SW480 (cell line): Measurements from ENCODE around the gene WDR44.
"Not testable (repeated sequence)": the region's sequence is repeated elsewhere in the genome, so short reads cannot be mapped to it uniquely, and the experiment has no call there.

Source experiments
- DNase-seq: peaks from one replicate; pipeline ENCODE4 v3.0.0-alpha.2; 2016; ENCODE audit warnings: low spot score

Gene WDR44

DNA sequence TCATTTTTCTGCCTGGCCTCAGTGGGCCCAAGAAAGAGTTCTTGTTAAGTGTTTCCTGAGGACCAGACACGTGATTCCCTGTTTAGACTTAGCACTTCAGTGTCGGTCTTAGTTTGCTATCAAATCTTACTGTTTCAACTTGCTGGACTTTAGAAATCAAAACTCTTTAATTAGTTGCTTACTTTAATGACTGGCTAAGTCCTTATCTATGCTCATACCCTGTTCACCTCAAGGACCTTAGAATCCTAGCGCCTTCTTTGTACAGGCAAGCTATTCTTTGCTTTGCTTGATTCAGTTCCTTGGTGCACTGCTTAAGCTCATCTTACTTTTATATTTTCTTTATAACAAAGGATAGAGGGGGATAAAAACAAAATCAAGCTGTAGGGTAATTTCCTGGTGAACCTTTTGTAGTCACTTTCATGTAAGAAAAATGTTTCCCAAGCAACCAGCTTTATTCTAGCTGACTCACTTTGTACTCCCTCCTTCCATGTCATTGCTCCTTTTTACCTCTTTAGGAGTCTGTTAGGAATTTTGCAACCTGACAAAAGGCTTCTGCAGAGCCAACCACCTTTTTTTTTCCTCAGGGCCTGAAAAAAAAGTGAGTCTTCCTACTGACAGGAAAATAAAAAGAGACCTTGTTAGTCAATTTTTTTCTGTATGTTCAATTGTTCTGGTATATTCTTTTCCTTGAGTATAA lies 14.7 kb downstream of the WDR44 start:
- no peak for DNase-seq

DNA sequence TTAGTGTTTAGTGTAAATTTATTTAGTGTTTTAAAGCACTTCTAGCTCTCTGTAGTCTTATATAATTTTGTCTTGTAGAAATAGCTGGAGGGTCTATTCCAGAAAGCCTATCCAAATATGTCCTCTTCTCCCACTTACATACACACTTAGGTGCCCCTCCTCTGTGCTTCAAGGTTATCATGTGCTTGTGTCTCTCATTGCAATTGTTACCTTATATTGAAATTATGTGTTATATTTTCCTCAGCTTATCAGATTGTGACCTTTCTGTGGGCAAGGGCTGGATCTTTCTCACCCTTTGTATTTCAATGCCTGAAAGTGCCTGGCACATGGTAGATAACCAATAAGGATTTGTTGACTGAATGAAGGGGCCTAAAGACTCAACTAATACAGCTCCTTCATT lies 18.4 kb downstream of the WDR44 start:
- no peak for DNase-seq

DNA sequence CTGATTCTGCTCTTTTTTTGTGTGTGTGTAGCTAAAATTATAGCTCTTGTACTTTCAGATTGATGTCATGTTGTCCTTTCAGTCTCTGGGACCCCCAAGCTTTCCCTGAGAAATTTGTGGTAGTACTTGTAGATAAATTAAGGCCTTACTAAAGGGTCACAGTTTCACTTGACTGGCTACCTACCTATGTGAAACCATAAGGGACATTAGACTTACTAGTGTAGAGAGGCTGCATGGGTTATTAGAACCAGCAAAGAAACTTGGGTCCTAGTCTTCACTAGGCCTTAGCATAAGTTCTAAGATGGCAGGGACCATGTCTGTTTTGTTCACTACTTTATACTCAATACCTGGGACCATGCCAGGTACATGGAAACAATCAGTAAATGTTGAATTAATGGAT lies 21.4 kb downstream of the WDR44 start:
- no peak for DNase-seq

DNA sequence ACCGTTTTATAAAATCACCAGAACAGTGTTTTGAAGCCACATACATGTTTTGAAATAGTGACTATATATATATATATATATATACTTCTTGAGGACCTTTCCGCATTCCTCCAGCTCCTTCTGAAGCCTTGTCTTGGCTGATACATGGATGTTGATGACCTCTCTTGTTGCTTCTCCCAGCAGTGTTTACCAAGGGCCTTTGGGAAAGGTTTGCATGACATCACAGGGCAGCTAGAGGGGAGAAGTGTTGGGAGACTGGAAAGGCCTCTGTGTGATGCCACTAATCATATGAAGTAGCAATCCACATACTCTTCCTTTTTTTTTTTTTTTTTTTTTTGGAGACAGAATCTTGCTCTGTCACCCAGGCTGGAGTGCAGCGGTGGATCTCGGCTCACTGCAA lies 22.5 kb downstream of the WDR44 start:
- DNase-seq = no peak

DNA sequence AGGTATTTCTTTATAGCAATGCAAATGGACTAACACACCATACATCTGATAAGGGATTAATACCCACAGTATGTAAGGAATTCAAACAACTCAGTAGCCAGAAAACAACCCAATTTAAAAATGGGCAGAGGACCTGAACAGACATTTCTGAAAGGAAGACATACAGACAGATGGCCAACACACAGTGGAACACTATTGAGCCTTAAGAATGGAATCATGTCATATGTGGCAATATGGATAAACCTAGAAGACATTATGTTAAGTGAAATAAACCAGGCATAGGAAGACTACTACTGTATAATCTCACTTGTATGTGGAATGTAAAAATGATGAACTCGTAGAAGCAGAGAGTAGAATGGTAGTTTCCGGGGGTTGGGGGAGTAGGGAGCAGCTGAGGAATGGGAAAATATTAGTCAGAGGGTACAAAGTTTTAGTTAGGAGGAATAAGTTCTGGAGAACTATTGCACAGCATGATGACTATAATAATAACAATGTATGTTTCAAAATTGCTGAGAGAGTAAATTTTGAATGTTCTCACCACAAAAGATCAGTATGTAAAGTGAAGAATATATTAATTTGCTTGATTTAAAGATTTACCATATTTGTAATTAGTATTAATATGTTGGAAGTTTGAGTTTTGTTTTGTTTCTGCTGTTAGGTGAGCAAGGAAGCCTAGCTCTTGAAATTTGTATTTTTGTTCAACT lies 25.2 kb downstream of the WDR44 start:
- DNase-seq = no peak

DNA sequence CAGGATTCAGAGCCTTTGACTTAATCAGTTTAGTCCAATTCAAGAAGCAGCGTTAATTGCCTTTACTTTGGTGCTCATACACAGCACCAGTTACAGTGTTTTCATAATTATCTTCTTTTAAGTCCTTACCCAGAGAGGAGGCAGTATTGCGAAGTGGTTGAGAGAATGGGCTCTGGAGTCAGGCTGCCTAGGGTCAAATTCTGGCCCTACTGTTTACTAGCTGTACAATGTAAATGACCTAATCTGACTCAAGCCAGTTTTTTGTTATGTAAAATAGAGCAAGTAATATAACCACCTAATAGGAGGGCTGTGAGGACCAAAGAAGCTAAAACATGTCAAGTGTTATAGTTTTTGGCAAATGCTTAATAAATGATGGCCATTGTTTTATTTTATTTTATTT lies 27.6 kb downstream of the WDR44 start:
- no peak for DNase-seq

DNA sequence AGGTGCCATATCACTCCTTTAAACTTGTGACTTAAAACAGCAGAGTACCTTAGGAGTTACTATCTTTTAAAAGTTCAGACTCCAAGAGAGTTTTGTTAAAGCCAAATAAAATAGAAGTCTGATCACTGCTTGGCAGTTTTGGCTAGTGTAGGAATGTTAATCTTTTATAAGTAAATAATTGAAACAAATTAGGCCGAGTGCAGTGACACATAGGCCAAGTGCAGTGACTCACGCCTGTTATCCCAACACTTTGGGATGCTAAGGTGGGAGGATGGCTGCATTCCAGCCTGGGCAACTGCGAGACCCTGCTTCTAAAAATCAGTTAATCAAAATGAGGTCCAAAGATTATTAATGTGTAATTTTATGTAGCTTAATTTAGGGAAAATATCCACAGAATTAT lies 37.2 kb downstream of the WDR44 start:
- no peak for DNase-seq

DNA sequence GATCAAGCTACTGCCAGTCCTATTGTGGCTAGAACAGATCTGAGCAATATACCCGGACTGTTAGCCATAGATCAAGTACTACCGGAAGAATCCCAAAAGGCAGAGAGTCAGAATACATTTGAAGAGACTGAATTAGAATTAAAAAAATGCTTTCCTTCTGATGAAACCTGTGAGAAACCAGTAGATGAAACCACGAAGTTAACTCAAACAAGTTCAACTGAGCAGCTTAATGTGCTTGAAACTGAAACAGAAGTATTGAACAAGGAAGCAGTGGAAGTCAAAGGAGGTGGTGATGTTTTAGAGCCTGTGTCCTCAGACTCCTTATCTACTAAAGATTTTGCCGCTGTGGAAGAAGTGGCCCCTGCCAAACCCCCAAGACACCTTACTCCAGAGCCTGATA lies 46.8 kb downstream of the WDR44 start:
- no peak for DNase-seq

DNA sequence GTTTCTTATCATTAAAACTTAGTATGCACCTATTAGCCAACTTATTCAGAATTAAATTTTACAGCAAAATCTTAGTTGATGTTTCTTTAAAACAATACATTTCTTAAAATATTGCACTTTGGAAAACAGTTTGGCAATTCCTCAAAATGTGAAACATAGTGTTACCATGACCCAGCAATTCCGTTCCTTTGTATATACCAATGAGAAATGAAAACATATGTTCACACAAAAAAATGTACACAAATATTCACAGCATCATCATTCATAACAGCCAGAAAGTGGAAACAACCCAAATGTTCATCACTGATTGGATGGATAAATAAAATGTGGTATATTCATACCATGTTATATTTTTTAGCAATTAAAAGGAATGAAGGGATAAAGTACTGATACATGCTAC lies 50.2 kb downstream of the WDR44 start:
- DNase-seq = no peak

DNA sequence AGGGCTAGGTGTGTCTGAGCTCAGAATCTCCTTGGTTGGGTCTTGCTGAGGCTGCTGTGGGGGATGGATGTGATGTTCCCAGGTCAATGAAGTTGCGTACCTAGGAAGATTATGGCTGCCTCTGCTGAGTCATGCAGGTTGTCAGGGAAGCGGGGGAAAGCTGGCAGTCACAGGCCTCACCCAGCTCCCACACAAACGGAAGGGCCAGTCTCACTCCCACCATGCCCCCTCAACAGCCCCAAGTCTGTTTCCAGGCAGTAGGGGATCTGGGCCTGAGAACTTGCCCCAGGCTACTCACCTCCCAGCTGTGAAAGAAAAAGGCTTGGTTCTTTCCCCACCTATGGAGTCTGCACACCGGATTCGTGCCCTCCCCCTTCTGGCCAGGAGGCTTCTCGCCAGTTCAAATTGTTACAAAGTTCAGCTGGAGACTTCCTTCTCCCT lies 72.9 kb downstream of the WDR44 start:
- no peak for DNase-seq

DNA sequence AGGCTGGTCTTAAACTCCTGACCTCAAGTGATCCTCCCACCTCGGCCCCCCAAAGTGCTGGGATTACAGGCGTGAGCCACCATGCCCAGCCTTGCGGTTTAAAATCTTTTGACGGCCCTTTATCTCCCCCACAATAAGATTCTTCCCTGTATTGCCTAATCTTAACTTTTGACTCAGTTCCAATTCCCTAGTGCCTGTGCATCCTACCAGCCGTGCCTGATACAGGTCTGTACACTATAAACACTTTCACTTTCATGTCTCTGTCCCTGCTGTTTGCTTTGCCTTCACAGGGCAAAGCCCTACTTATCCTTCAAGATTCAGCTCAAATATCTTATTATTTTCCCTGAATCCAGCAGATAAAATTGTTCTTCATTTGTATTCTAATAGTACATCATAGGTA lies 74.6 kb downstream of the WDR44 start:
- no peak for DNase-seq

DNA sequence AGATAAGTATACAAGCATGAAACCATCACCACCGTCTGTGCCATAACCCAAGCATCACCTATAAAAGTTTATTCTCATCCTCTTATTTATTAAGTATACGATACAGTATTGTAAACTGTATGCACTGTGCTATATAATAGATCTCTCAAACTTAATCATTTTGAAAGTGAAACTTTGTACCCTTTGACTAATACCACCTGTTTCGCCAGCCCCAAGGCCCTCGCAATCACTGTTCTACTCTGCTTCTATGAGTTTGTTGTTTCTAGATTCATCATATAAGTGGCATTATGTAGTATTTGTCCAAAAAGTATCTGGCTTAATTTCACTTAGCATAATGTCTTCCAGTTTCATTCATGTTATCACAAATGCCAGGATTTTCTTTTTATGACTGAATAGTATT lies 77.7 kb downstream of the WDR44 start:
- no peak for DNase-seq

DNA sequence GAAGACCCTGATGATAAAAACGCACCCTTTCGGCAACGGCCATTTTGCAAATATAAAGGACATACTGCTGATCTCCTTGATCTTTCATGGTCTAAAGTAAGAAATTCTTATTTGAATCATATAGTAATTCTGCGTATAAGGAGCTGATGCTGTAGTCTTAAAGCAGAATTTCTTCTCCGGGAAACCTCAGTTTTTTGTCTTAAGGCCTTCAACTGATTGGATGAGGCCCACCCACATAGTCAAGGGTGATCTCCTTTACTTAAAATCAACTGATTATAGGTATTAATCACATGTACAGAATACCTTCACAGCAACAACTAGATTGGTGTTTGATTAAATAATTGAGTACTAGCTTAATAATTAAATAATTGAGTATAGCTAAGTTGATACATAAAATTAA lies 86.9 kb downstream of the WDR44 start:
- DNase-seq = no peak

DNA sequence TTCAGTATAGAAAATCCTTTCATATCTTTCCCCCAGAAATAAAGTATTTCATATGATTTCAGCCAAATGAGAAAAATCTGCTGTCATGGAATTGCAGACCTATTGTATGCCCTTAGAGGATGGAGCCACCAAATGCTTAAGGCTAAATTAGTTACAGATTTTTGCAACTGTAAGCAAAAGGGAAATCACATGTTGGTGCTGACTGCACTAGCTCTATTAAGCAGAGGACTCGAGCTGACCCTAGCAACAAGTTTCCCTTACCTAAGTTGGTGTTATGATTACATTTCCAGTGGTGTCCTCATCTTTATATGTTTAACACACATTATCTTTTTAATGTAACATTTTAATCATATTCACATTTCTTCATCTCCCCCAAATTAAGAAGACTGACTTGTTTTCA lies 91.4 kb downstream of the WDR44 start:
- no peak for DNase-seq

DNA sequence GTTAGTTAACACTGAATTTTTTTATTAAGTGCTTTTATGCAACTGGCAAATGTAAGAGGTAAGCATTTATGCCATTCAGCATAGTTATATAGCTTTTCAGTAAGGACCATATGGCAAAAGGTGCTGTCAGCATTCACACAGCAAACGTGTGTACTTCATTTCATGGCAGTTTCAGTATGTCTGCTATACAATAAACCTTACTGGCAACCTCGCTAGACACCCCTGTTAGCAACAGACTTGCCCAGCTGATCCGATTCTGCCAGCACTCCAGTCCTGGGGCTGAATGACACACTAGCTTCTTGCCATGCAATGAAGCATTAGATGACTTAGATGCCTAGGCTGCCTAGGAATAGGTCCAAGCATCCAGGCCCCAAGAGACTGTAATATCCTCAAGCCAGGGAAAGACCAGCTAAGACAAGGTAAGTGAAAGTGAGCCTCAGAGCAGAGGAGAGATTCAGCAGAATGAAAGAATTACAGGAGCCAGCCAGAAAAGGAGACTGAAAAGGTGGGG lies 102.4 kb downstream of the WDR44 start:
- DNase-seq = no peak

DNA sequence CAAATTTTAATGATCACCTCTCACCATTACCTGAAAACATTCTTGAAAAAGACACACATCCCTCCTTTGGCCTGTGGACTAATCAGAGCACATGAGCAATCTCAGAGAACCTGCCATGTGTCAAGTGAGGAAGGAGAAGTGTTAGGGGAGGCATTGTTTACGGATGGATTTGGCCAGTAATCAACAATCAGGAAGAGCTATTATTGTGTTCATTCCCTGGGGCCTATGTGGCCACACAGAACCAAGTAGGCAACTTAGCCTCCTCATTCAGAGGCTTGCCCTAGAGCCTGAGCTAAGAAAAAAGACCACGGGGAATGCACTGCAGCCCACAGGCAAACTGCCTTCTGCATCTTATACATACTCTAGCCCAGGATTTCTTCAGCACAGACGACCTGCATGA lies 109.1 kb downstream of the WDR44 start:
- no peak for DNase-seq

DNA sequence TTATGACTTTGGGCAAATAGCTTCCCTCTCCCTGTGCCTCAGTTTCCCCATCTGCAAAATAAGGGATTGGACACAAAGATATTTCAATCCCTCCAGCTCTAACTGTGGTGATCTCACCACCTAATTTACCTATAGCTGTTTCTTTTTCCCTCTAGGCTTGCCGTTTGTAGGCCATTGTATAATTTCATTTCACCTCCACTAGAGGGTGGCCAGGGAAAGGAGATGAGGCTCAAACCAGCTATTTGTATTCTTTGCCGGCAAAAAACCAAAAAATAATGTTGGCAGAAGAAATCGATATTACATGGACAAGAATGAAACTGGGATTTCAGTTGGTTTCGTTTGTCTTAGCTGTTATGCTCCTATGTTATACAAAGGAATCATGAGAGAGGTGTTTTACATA lies 113.6 kb downstream of the WDR44 start:
- peak; percentile 50 for DNase-seq

DNA sequence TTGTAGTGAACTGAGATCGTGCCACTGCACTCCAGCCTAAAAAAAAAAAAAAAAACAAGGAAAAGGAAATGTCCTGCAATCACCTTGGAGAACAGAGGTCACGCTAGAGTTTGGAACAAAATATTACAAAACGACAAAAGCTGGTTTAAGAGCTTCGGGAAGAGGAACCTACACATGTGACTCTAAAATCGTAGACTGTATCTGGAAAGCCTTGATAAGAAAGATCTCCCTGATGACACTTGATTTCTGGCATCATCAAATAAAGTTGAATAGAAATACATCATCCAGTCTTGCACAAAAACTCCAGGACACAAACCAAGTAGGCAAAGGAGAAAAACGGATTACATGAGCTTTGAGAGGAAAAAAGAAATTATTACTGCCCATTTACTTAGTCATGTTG lies 118.6 kb downstream of the WDR44 start:
- DNase-seq = no peak

DNA sequence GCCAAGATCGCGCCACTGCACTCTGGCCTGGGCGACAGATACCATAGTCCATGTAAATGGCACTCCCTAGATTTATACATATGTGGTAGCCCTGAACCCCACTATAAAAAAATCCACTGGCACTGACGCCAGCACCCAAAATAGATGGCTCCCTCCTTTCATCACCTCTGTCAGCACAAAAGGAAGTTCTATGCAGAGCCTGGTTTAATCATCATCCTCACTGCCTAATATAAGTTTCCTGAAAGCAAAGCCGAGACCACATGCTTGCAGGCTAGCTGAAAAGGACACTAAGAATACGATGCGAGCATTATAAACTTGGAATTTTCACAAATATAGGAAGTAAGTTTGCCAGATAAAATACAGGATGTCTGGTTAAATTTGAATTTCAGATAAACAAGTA lies 122.2 kb downstream of the WDR44 start:
- DNase-seq = no peak

DNA sequence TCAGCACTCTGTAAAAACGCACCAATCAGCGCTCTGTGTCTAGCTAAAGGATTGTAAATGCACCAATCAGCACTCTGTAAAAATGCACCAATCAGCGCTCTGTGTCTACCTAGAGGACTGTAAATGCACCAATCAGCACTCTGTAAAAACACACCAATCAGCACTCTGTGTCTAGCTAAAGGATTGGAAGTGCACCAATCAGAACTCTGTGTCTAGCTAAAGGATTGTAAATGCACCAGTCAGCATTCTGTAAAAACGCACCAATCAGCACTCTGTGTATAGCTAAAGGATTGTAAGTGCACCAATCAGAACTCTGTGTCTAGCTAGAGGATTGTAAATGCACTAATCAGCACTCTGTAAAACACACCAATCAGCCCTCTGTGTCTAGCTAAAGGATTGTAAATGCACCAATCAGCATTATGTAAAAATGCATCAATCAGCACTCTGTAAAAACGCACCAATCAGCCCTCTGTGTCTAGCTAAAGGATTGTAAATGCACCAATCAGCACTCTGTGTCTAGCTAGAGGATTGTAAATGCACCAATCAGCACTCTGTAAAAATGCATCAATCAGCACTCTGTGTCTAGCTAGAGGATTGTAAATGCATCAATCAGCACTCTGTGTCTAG lies 124.9 kb downstream of the WDR44 start:
- DNase-seq = not testable (repeated sequence)

DNA sequence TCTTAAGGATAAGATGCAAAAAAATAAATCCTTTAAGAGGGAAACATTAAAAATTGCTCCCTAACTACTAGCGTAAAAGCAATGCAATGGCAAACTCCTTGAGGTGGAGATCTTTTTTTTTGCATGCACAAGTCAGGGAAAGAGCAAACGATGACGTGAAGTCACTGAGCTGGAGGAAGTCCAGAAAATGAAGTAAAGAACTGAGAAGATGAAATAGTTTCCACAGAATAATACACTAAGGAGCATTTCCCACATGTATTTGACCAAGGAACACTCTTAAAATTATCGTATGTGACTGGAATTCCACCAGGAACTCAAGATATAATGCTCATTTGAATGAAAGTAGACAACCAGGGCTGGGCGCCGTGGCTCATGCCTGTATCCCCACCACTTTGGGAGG lies 128.7 kb downstream of the WDR44 start:
- DNase-seq = no peak

DNA sequence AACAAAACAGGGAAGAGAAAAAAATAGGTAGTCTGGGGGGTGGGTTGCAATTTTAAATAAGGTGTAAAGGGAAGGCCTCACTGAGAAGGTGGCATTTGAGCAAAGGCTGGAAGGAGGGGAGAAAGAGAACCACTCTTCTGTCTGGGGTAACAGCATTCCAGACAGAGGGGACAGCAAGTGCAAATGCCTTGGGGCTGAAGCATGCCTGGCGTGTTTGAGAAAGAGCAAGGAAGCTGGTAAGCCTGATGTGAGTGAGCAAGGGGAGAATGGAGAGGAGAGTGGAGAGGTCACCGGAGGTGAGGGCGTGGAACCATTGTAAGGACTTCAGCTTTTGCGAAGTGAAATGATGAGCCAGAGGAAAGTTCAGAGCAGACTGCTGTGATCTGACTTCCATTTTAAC lies 130.0 kb downstream of the WDR44 start:
- DNase-seq = no peak

DNA sequence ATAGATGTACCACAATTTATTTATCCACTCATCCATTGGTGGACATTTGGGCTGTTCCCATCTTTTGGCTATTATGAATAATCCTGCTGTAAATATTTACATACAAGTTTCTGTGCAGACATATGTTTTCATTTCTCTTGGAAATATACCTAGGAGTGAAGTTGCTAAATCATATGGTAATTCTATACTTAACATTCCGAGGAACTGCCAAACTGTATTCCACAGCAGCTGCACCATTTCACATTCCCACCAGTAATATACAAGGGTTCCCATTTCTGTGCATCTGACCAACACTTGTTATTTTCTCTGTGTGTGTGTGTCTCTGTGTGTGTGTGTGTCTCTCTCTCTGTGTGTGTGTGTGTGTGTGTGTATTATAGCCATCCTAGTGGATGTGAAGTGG lies 134.3 kb downstream of the WDR44 start:
- no peak for DNase-seq
